Activated T-cell treated with anti-CD3 and anti-CD28 coated beads, Interleukin-2, amount 50 U/mL, for 72 hours (primary cell): ENCODE data around the gene TMUB2. TPM values are rescaled to one million over a fixed set of nuclear protein-coding genes. Genes with fewer than 3 reads are reported as not detected.
"Not testable (repeated sequence)": the region's sequence is repeated elsewhere in the genome, so short reads cannot be mapped to it uniquely, and the experiment has no call there.

ENCODE experiments used
- ATAC-seq, 2 donors: fragments of 150-1000 bp; cut with Tn5 transposase; replicated peaks in 1 of 2; 2 replicates each; pipeline ENCODE4 v1.10.0; 2021; ENCODE audit warnings: moderate library complexity in 2 of 2, mild to moderate bottlenecking in 1 of 2
- DNase-seq, 2 donors: peaks; one replicate each; pipeline ENCODE4 v3.0.0; 2021 to 2022; ENCODE audit warnings: mixed read lengths in 1 of 2
- H3K27ac Mint-ChIP-seq: one replicate; pipeline ENCODE4 v1.8.0; 2022; ENCODE audit warnings: mild to moderate bottlenecking, moderate library complexity, mixed read lengths
- H3K27me3 Mint-ChIP-seq: one replicate; pipeline ENCODE4 v1.8.0; 2022; ENCODE audit warnings: low read depth, mixed read lengths
- H3K36me3 Mint-ChIP-seq, 2 donors: one replicate each; pipeline ENCODE4 v1.8.0; 2022; ENCODE audit warnings: mixed read lengths in 2 of 2, mild to moderate bottlenecking in 1 of 2; ENCODE audit not compliant: insufficient read depth in 2 of 2
- H3K4me1 Mint-ChIP-seq: one replicate; pipeline ENCODE4 v1.8.0; 2022; ENCODE audit warnings: low read depth, mixed read lengths
- H3K4me3 Mint-ChIP-seq, 2 donors: one replicate each; pipeline ENCODE4 v1.8.0; 2022; ENCODE audit warnings: mild to moderate bottlenecking in 2 of 2, mixed read lengths in 2 of 2, moderate library complexity in 2 of 2
- H3K9me3 Mint-ChIP-seq, 2 donors: one replicate each; pipeline ENCODE4 v1.8.0; 2022; ENCODE audit warnings: mixed read lengths in 2 of 2
- total RNA-seq, 2 donors: library from RNA; stranded (reverse); gene quantifications; one replicate each; pipeline ENCODE4 v1.2.3, GENCODE V29; 2022

Gene TMUB2
- total RNA-seq, 2 donors from 2014 or later = 40.8 to 46.2 TPM

GRCh38 chr17:44221084-44221861 is 34.5 kb downstream of the TMUB2 start:
- DNase-seq = peak; percentile 72 to 85

DNA sequence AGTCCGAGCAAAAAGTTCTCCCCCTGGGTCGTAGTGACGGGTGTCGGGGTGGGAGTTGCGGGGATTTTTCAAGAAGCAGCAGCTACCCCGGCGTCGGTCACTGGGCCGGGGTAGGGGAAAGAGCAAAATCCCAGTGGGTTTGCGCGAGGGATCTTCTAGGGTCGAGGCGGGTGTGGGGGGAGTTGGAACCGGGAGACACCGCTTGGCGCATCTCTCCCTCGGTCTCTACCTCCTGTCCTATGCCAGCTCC is 35.0 kb downstream of the TMUB2 start:
- Mint-ChIP-seq H3K4me3 (peak overlapping the region; percentile 93), H3K27ac (peak overlapping the region; percentile 95), H3K4me1 (peaks cover 25% of the 10 kb centered on the region), H3K9me3 (no peaks in the 10 kb centered on the region), H3K27me3 (no peaks in the 10 kb centered on the region), H3K36me3 (peaks cover 5 to 7% of the 10 kb centered on the region in 2 donors)
- ATAC-seq = no peak
- DNase-seq = peak in 1 of 2 donors; percentile 40

More at GRCh38 chr17:44221084-44221861, 34.5 kb downstream of the TMUB2 start:
- Mint-ChIP-seq H3K36me3 (peaks cover 7% of the 10 kb centered on the region in 2 donors), H3K27me3 (no peaks in the 10 kb centered on the region), H3K27ac (peak overlapping the region; percentile 77), H3K4me1 (peaks cover 30% of the 10 kb centered on the region), H3K4me3 (peak overlapping the region; percentile 93), H3K9me3 (no peaks in the 10 kb centered on the region)
- peak; percentile 33 to 39 for ATAC-seq

GRCh38 chr17:44222112-44222869 is 35.5 kb downstream of the TMUB2 start:
- Mint-ChIP-seq H3K4me1 (peaks cover 20% of the 10 kb centered on the region), H3K9me3 (no peaks in the 10 kb centered on the region), H3K36me3 (peaks cover 4 to 6% of the 10 kb centered on the region in 2 donors), H3K27me3 (no peaks in the 10 kb centered on the region), H3K27ac (peak overlapping the region; percentile 95), H3K4me3 (peak overlapping the region; percentile 93)
- ATAC-seq (no peak), DNase-seq (peak; percentile 55 to 63)

GRCh38 chr17:44223541-44224071 is 36.8 kb downstream of the TMUB2 start:
- no peaks in the 10 kb centered on the region for H3K27me3 Mint-ChIP-seq
- DNase-seq = no peak
- H3K9me3 Mint-ChIP-seq = no peaks in the 10 kb centered on the region
- peaks cover 14% of the 10 kb centered on the region for H3K4me1 Mint-ChIP-seq
- H3K4me3 Mint-ChIP-seq = no peak overlapping the region
- no peak overlapping the region for H3K27ac Mint-ChIP-seq
- ATAC-seq = no peak
- H3K36me3 Mint-ChIP-seq = peaks cover 4 to 6% of the 10 kb centered on the region in 2 donors

DNA sequence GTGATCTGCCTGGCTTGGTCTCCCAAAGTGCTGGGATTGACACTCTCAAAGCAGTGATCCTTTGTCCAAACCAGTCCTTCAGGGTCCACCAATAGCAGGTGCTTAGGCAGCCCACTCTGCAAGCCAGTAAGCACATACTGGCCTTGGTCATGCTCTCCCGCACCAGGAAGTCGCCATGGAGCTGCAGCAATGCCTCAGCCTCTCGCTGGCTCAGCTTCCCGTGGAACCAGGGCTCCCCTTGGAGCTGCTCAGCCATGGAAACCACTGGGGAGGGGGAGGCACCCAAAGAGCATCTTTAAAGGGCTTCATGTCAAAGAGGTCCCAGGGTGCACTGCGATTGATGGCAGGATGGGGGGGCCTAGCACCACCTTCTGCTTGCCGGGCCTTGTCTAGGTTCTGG is 42.3 kb downstream of the TMUB2 start:
- no peaks in the 10 kb centered on the region for H3K9me3 Mint-ChIP-seq
- ATAC-seq (no peak), DNase-seq (no peak)
- H3K4me1 Mint-ChIP-seq = no peaks in the 10 kb centered on the region
- no peak overlapping the region for H3K4me3 Mint-ChIP-seq
- H3K36me3 Mint-ChIP-seq = no peaks in the 10 kb centered on the region
- H3K27ac Mint-ChIP-seq = no peak overlapping the region
- no peaks in the 10 kb centered on the region for H3K27me3 Mint-ChIP-seq

DNA sequence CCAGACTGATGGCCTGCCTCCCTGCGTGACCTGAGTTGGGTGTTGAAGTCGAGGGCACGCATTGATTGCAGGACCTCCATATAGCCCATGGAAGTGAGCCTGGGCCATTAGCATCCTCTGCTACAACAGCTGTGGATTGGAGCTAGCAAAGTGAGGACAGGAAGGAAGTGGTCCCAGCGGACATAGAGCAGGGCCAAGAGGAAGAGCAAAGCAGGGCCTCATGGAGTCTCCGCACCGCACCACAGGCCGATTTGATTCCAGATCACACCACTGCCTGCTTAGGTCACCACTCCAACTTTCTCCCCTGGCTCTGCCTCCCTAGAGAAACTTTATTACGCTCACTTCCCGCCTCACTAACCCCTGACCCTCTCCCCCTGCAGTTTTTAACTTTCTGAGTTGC is 43.4 kb downstream of the TMUB2 start:
- no peak overlapping the region for H3K4me3 Mint-ChIP-seq
- ATAC-seq (no peak), DNase-seq (no peak)
- H3K27me3 Mint-ChIP-seq = no peaks in the 10 kb centered on the region
- H3K4me1 Mint-ChIP-seq = peaks cover 5% of the 10 kb centered on the region
- H3K27ac Mint-ChIP-seq = no peak overlapping the region
- no peaks in the 10 kb centered on the region for H3K36me3 Mint-ChIP-seq
- no peaks in the 10 kb centered on the region for H3K9me3 Mint-ChIP-seq

DNA sequence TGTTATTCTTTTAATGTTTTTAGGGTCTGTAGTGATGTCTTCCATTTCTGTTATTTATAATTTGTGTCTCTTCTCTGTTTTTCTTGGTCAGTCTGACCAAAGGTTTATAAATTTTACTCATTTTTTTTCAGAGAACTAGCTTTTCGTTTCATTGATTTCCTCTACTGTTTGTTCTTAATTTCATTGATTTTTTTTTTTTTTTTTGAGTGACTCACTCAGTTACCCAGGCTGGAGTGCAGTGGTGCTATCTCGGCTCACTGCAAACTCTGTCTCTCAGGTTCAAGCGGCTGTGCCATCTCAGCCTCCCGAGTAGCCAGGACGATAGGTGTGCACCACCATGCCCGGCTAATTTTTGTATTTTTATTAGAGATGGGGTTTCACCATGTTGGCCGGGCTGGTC is 45.3 kb downstream of the TMUB2 start:
- H3K27ac Mint-ChIP-seq = no peak overlapping the region
- no peak overlapping the region for H3K4me3 Mint-ChIP-seq
- ATAC-seq (no peak), DNase-seq (no peak)
- H3K4me1 Mint-ChIP-seq = peaks cover 12% of the 10 kb centered on the region
- H3K36me3 Mint-ChIP-seq = no peaks in the 10 kb centered on the region
- no peaks in the 10 kb centered on the region for H3K27me3 Mint-ChIP-seq
- H3K9me3 Mint-ChIP-seq = no peaks in the 10 kb centered on the region

DNA sequence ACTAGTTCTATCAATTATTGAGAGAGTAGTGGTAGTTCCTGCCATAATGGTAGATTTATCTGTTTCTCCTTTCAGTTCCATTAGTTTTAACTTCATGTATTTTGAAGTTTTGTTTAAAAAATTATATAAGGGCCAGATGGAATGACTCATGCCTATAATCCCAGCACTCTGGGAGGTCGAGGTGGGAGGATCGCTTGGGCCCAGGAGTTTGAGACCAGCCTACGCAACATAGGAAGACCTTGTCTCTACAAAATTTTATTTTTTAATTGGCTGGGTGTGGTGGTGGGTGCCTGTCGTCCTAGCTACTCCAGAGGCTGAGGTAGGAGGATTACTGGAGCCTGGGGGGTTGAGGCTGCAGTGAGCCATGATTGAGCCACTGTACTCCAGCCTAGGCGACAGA is 46.8 kb downstream of the TMUB2 start:
- no peak overlapping the region for H3K27ac Mint-ChIP-seq
- H3K4me3 Mint-ChIP-seq = no peak overlapping the region
- H3K27me3 Mint-ChIP-seq = no peaks in the 10 kb centered on the region
- H3K9me3 Mint-ChIP-seq = no peaks in the 10 kb centered on the region
- no peaks in the 10 kb centered on the region for H3K36me3 Mint-ChIP-seq
- DNase-seq (no peak), ATAC-seq (no peak)
- H3K4me1 Mint-ChIP-seq = peaks cover 12% of the 10 kb centered on the region

DNA sequence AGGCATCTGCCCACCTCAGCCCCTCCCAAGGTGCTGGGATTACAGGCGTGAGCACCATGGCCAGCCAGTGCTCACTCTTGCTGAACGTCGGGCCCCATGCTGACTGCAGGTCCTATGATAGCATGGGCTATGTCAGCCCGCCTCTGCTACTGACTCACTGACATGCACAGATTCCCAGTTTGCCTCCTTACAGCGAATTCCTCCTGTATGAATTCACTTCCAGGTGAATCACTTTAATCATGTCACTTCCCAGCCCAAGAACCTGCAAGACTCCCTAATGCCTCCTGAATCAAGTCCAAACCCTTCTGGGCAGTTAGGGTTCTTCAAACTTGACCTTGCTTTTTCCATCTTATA is 48.8 kb downstream of the TMUB2 start:
- Mint-ChIP-seq H3K4me3 (no peak overlapping the region), H3K4me1 (peaks cover 12% of the 10 kb centered on the region), H3K27ac (no peak overlapping the region), H3K9me3 (no peaks in the 10 kb centered on the region), H3K27me3 (no peaks in the 10 kb centered on the region), H3K36me3 (no peaks in the 10 kb centered on the region)
- no peak for ATAC-seq
- no peak for DNase-seq

DNA sequence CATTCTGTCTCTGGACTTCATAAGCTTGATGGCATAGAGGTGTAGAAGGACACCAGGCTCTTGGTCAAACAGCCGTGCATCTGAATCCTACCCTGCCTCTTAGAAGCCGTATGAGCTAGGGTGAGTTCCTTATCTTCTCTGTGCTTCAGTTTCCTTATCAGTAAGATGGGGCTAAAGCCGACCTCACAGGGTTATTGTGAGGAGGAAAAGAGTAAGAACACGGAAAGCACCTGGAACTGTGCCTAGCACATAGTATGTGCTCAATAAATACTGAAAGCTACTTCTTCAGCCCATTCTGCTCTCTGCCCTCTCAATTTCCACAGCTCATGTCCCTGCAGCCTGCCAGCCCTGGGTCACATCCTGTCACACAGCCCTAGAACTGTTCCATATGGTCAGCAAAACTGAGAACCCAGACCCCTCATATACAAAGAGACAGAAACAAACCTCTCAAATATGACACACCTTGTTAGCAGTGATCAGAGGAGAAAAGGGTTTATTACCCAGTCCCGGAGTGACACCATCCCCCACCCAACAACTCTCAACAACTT is 49.7 kb downstream of the TMUB2 start:
- no peak overlapping the region for H3K27ac Mint-ChIP-seq
- H3K27me3 Mint-ChIP-seq = no peaks in the 10 kb centered on the region
- H3K4me1 Mint-ChIP-seq = peaks cover 12% of the 10 kb centered on the region

GRCh38 chr17:44237886-44238285 is 51.1 kb downstream of the TMUB2 start:
- not testable (repeated sequence) for DNase-seq, H3K27ac Mint-ChIP-seq, H3K27me3 Mint-ChIP-seq, H3K36me3 Mint-ChIP-seq, H3K4me3 Mint-ChIP-seq, ATAC-seq, H3K9me3 Mint-ChIP-seq
- peaks cover 12% of the 10 kb centered on the region for H3K4me1 Mint-ChIP-seq

More for the DNA sequence above, 49.7 kb downstream of the TMUB2 start:
- ATAC-seq (peak in 1 of 2 donors; percentile 35), DNase-seq (no peak)
- no peaks in the 10 kb centered on the region for H3K36me3 Mint-ChIP-seq
- no peak overlapping the region for H3K4me3 Mint-ChIP-seq
- H3K9me3 Mint-ChIP-seq = no peaks in the 10 kb centered on the region

DNA sequence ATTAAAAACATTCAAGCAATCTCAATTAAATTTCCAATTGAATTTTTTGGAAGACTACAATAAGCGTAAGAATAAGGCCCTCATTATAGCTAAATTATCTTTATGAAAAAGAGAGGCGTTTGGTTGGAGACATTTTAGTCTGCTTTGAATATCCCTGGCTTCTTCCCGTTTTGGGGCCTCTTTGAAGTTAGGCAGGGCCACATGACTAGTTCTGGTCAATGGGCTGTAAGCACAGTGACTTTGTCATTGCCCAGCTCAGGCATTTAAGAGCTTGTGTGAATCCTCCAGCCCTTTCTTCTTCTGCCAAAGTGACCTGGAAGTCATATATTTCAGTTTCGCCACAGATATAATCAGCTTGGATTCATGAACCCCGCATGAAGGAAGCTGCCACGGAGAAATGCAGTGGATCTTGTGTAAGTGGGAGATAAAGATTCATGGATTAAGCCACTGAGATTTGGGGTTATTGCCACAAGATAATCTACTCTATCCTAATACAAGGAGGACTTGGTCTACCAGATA is 54.4 kb downstream of the TMUB2 start:
- Mint-ChIP-seq H3K27ac (no peak overlapping the region), H3K27me3 (no peaks in the 10 kb centered on the region), H3K4me1 (peaks cover 12% of the 10 kb centered on the region), H3K4me3 (no peak overlapping the region), H3K36me3 (no peaks in the 10 kb centered on the region), H3K9me3 (no peaks in the 10 kb centered on the region)
- DNase-seq = no peak
- ATAC-seq = no peak
